Activated T-cell treated with anti-CD3 and anti-CD28 coated beads, Interleukin-2, amount 50 U/mL, for 24 hours (primary cell): Measurements from ENCODE around the gene RABL3.
"Not testable (repeated sequence)": the region's sequence is repeated elsewhere in the genome, so short reads cannot be mapped to it uniquely, and the experiment has no call there.

ENCODE experiments used
- DNase-seq: peaks from one replicate; pipeline ENCODE4 v3.0.0-alpha.2; 2020
- H3K27ac Mint-ChIP-seq: 2 replicates; pipeline ENCODE4 v1.8.0; 2020; ENCODE audit warnings: mild to moderate bottlenecking, mixed read lengths
- H3K27me3 Mint-ChIP-seq: 2 replicates; pipeline ENCODE4 v1.8.0; 2020; ENCODE audit warnings: mixed read lengths
- H3K36me3 Mint-ChIP-seq: 2 replicates; pipeline ENCODE4 v1.8.0; 2020; ENCODE audit warnings: low read depth, mixed read lengths
- H3K4me1 Mint-ChIP-seq: 2 replicates; pipeline ENCODE4 v1.8.0; 2020; ENCODE audit warnings: low read depth, mixed read lengths
- H3K4me3 Mint-ChIP-seq: 2 replicates; pipeline ENCODE4 v1.8.0; 2020; ENCODE audit warnings: mild to moderate bottlenecking, moderate library complexity, mixed read lengths
- H3K9me3 Mint-ChIP-seq: 2 replicates; pipeline ENCODE4 v1.8.0; 2020; ENCODE audit warnings: mixed read lengths

RABL3 gene

GRCh38 chr3:120742198-120742848, at the start of gene RABL3, which contains the start of gene GTF2E1:
Gene RABL3 (minus strand): TSS chr3:120742516. CDS start chr3:120742507, 9 bp downstream.
Gene GTF2E1 (plus strand): TSS chr3:120742744. CDS start chr3:120750553, 7,809 bp downstream.
- peak; percentile 96 for DNase-seq
- Mint-ChIP-seq H3K27me3 (no peaks in the 10 kb centered on the region), H3K27ac (peak within 1 kb of the TSS; percentile 98), H3K9me3 (peaks cover 1% of the 10 kb centered on the region), H3K36me3 (peaks cover 46% of the 10 kb centered on the region), H3K4me1 (peaks cover 40% of the 10 kb centered on the region), H3K4me3 (peak within 1 kb of the TSS; percentile 98)

DNA sequence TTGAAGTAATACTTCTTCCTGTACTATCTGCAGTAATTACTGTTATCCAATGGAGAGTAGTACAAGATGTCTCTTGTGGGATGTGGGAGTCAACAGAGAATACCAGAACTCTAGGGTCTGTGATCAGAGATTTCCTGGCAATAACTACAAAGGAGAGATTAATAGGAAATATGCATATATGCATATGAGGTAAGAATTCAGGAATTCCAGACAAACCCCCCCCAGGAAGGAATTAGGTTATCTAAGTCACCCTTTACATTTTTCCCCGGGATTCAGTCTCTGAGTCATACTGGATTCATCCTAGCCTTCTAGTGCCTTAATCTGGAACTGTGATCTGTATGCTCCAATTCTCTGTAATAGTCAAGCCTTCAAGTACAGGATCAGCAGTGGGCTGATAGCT, 49.6 kb upstream of the RABL3 start:
- H3K36me3 Mint-ChIP-seq: no peaks in the 10 kb centered on the region
- H3K9me3 Mint-ChIP-seq: no peaks in the 10 kb centered on the region
- H3K27ac Mint-ChIP-seq: no peak overlapping the region
- no peaks in the 10 kb centered on the region for H3K27me3 Mint-ChIP-seq
- H3K4me1 Mint-ChIP-seq: peaks cover 9% of the 10 kb centered on the region
- no peak for DNase-seq
- no peak overlapping the region for H3K4me3 Mint-ChIP-seq

- H3K9me3 Mint-ChIP-seq: no peaks in the 10 kb centered on the region
- H3K36me3 Mint-ChIP-seq: no peaks in the 10 kb centered on the region
- H3K27ac Mint-ChIP-seq: no peak overlapping the region
- peaks cover 9% of the 10 kb centered on the region for H3K4me1 Mint-ChIP-seq
- no peak for DNase-seq
- no peaks in the 10 kb centered on the region for H3K27me3 Mint-ChIP-seq
- H3K4me3 Mint-ChIP-seq: no peak overlapping the region
Observed at GRCh38 chr3:120791010-120791409, 48.7 kb upstream of the RABL3 start.

DNA sequence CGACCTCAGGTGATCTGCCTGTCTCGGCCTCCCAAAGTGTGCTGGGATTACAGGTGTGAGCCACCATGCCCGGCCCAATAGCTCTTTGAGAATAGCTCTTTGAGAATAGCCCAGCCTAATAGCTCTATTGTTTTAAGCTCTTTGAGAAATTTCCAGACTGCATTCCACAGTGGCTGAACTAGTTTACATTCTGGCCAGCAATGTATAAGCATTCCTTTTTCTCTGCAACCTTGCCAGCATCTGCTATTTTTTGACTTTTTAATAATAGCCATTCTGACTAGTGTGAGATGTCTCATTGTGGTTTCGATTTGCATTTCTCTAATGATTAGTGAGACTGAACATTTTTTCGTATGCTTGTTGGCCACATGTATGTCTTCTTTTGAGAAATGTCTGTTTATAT, 43.5 kb upstream of the RABL3 start:
- H3K4me3 Mint-ChIP-seq, DNase-seq, H3K9me3 Mint-ChIP-seq, H3K27ac Mint-ChIP-seq, H3K27me3 Mint-ChIP-seq, H3K4me1 Mint-ChIP-seq: not testable (repeated sequence)
- peaks cover 23% of the 10 kb centered on the region for H3K36me3 Mint-ChIP-seq

- no peaks in the 10 kb centered on the region for H3K4me1 Mint-ChIP-seq
- no peak for DNase-seq
- H3K27ac Mint-ChIP-seq: no peak overlapping the region
- H3K27me3 Mint-ChIP-seq: no peaks in the 10 kb centered on the region
- H3K9me3 Mint-ChIP-seq: no peaks in the 10 kb centered on the region
- peaks cover 51% of the 10 kb centered on the region for H3K36me3 Mint-ChIP-seq
- H3K4me3 Mint-ChIP-seq: no peak overlapping the region
Observed at GRCh38 chr3:120780977-120781376, 38.7 kb upstream of the RABL3 start.

DNA sequence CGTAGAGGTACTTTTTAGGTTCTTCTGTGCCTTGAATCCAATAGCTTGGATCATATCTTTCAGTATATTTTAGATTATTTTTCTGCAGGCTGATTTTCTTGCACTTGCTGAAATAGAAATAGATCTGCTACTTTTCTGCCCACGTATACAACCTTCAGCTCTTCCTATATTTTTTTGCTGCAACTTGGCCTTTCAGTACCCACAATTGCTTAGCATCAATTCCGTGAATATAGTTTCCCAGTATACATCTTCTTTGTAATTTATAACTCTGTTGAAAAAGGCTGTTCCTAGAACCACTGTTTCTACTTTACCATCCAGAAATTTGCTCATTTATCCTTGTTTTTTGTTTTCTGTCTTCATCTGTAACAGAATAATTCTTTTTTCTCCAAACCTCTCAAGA, 36.5 kb upstream of the RABL3 start:
- peaks cover 43% of the 10 kb centered on the region for H3K36me3 Mint-ChIP-seq
- no peaks in the 10 kb centered on the region for H3K4me1 Mint-ChIP-seq
- no peak for DNase-seq
- no peaks in the 10 kb centered on the region for H3K9me3 Mint-ChIP-seq
- H3K27ac Mint-ChIP-seq: no peak overlapping the region
- H3K27me3 Mint-ChIP-seq: no peaks in the 10 kb centered on the region
- no peak overlapping the region for H3K4me3 Mint-ChIP-seq

DNA sequence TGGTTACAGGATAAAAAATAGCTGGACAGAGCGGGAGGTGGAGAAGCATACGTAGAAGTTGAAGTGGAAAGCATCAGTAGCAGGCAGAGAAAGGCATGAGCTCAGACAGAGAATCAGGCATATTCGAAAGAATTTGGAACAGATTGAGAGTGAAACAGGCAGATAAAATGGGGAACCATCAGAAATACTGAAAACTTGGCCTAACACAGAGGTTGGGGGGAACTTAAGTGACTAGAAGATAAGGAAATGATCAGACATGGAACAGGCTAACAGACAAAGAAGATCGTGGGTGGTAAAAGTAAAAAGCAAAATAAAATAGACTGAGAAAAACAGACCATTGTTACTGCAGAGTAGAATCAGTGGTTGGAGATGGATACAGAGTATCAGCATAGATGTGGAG, 33.1 kb upstream of the RABL3 start:
- no peak for DNase-seq
- Mint-ChIP-seq H3K27me3 (no peaks in the 10 kb centered on the region), H3K9me3 (no peaks in the 10 kb centered on the region), H3K36me3 (peaks cover 48% of the 10 kb centered on the region), H3K4me1 (peaks cover 16% of the 10 kb centered on the region), H3K4me3 (no peak overlapping the region), H3K27ac (no peak overlapping the region)

GRCh38 chr3:120773932-120774331, 31.6 kb upstream of the RABL3 start:
- Mint-ChIP-seq H3K4me3 (no peak overlapping the region), H3K27me3 (no peaks in the 10 kb centered on the region), H3K36me3 (peaks cover 39% of the 10 kb centered on the region), H3K27ac (no peak overlapping the region), H3K4me1 (peaks cover 16% of the 10 kb centered on the region), H3K9me3 (no peaks in the 10 kb centered on the region)
- DNase-seq: no peak

DNA sequence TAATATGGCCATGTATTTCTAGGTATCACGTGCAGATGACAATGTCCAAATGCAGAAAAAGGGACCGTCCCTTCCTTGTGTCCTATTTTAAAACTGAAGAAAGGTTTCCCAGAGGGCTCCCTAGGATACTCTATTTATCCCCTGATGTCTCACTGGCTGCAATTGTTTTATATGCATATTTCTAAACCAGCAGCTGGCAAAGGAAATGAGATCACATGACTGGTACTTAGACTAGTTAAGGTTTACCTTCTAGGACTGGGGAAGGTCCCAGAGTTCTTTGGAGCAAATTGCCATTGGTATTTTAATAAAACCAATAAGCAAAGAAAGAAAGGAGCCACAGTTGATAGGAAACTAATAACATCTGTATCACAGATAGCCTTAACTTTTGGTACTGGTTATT, 29.8 kb upstream of the RABL3 start:
- H3K4me3 Mint-ChIP-seq: no peak overlapping the region
- H3K27ac Mint-ChIP-seq: no peak overlapping the region
- DNase-seq: no peak
- peaks cover 26% of the 10 kb centered on the region for H3K4me1 Mint-ChIP-seq
- no peaks in the 10 kb centered on the region for H3K9me3 Mint-ChIP-seq
- no peaks in the 10 kb centered on the region for H3K27me3 Mint-ChIP-seq
- peaks cover 26% of the 10 kb centered on the region for H3K36me3 Mint-ChIP-seq

DNA sequence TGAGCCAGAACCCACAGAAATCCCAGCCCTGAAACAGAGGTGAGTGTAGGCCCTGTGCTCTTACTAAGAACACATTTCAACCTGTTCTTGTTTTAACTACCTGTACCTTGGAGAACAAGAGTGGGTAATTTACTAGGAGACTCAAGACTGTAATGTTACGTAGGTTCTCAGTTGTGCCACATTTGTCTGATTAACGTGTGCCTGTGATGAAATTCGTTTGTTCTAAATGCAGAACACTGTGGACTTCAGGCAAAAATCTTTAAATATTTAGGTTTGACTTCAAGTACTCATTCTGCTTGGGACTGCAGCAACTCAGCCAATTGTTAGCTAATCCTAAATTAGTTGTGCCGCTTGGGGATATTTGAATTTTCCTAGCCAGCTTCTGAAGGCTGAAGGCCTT, 28.6 kb upstream of the RABL3 start:
- Mint-ChIP-seq H3K36me3 (peaks cover 26% of the 10 kb centered on the region), H3K27me3 (no peaks in the 10 kb centered on the region), H3K27ac (no peak overlapping the region), H3K4me1 (peaks cover 36% of the 10 kb centered on the region), H3K9me3 (no peaks in the 10 kb centered on the region), H3K4me3 (no peak overlapping the region)
- DNase-seq: no peak

GRCh38 chr3:120769436-120769835, 27.1 kb upstream of the RABL3 start:
- no peaks in the 10 kb centered on the region for H3K9me3 Mint-ChIP-seq
- H3K27ac Mint-ChIP-seq: no peak overlapping the region
- H3K36me3 Mint-ChIP-seq: peaks cover 26% of the 10 kb centered on the region
- H3K27me3 Mint-ChIP-seq: no peaks in the 10 kb centered on the region
- no peak overlapping the region for H3K4me3 Mint-ChIP-seq
- H3K4me1 Mint-ChIP-seq: peaks cover 44% of the 10 kb centered on the region
- DNase-seq: no peak

DNA sequence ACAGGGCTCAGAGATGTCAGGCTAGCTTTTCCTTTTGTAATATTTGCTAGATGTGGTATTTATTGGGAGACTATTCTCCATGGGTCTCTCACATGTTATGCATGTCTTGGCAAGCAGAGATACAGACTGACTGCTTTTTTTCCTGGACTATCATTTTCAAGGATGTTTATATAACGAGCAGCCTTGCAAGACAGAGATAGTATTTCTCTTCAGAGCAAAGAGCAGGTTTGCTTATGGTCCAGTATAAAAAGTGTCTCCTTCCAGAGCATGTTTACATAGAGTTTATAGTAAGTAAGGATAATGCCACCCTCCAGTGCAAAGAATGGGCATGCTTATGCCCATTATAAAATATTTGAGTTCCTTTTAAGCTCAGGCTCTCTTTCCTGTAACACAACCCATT, 24.8 kb upstream of the RABL3 start:
- peaks cover 19% of the 10 kb centered on the region for H3K36me3 Mint-ChIP-seq
- peaks cover 57% of the 10 kb centered on the region for H3K4me1 Mint-ChIP-seq

GRCh38 chr3:120766576-120766975, 24.3 kb upstream of the RABL3 start:
- DNase-seq: no peak
- Mint-ChIP-seq H3K4me3 (no peak overlapping the region), H3K27me3 (no peaks in the 10 kb centered on the region), H3K27ac (no peak overlapping the region), H3K36me3 (peaks cover 16% of the 10 kb centered on the region), H3K9me3 (no peaks in the 10 kb centered on the region), H3K4me1 (peaks cover 56% of the 10 kb centered on the region)

More for the DNA sequence above, 24.8 kb upstream of the RABL3 start:
- DNase-seq: no peak
- H3K4me3 Mint-ChIP-seq: no peak overlapping the region
- no peak overlapping the region for H3K27ac Mint-ChIP-seq
- H3K9me3 Mint-ChIP-seq: no peaks in the 10 kb centered on the region
- H3K27me3 Mint-ChIP-seq: no peaks in the 10 kb centered on the region

DNA sequence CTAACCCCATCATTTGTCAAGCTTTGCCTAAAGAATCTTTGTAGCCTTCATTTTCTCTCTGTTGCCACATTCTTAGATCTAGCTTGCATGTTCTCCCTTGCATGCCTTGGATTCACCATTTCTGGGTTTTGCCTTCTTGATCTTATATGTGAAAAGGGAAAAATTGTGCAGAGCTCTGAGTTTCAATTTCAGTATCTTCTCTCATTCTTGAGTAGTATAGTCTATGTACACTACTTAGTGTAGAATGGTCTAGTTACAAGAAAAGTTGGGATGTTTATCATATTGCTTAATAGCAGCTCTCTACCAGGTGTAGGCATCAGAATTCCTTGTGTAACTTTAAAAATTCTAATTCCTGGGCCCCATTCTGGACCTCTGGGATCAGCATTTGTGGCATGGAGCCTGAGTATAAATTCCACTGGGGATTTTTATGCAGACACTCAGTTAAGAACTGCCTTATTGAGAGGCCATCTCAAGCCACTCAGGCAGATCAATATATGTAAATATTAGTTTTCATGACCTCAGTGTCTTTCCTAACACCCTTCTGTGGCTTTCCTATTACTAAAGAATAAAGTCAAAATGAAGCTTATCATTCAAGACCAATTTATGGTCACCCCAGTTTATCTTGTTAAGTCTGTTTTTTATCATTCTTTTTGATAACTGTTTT, 23.6 kb upstream of the RABL3 start:
- no peak for DNase-seq
- Mint-ChIP-seq H3K27me3 (no peaks in the 10 kb centered on the region), H3K4me1 (peaks cover 61% of the 10 kb centered on the region), H3K27ac (peak overlapping the region; percentile 11), H3K9me3 (no peaks in the 10 kb centered on the region), H3K36me3 (peaks cover 13% of the 10 kb centered on the region), H3K4me3 (no peak overlapping the region)

GRCh38 chr3:120764206-120764605, 21.9 kb upstream of the RABL3 start:
- Mint-ChIP-seq H3K4me3 (no peak overlapping the region), H3K27ac (no peak overlapping the region), H3K27me3 (no peaks in the 10 kb centered on the region), H3K9me3 (no peaks in the 10 kb centered on the region), H3K36me3 (peaks cover 12% of the 10 kb centered on the region), H3K4me1 (peaks cover 76% of the 10 kb centered on the region)
- DNase-seq: no peak
